PFSK-1 (cell line): ENCODE data around the gene ACSS2.

Source experiments
- FOXP2 ChIP-seq: optimal IDR thresholded peaks from 2 replicates; pipeline ENCODE3; 2011; ENCODE audit warnings: borderline replicate concordance, control low read depth, inconsistent platforms; ENCODE audit not compliant: insufficient read depth; ENCODE audit errors: extremely low read length, extremely low read depth
- POLR2AphosphoS5 ChIP-seq: IDR thresholded peaks from 2 replicates; pipeline ENCODE4 v1.6.1; 2012; ENCODE audit warnings: low read depth, mild to moderate bottlenecking, control low read depth, low read length, moderate library complexity
- SIN3A ChIP-seq: IDR thresholded peaks from 2 replicates; pipeline ENCODE4 v1.6.1; 2012; ENCODE audit warnings: mild to moderate bottlenecking, low read length, moderate library complexity, borderline replicate concordance; ENCODE audit not compliant: insufficient read depth
- TAF1 ChIP-seq: IDR thresholded peaks from 2 replicates; pipeline ENCODE4 v1.6.1; 2012; ENCODE audit warnings: low read length, control low read depth, borderline replicate concordance; ENCODE audit not compliant: insufficient read depth
- TF ChIP-seq, protein P1 (sequence below), 2 experiments: IDR thresholded peaks; 2 replicates each; pipeline versions ENCODE4 v1.6.1 to v1.8.0; 2011 to 2012; ENCODE audit warnings: low read depth in 2 of 2, low read length in 2 of 2, control low read depth in 1 of 2, inconsistent platforms in 1 of 2, mild to moderate bottlenecking in 1 of 2, moderate library complexity in 1 of 2; ENCODE audit not compliant: insufficient read depth in 1 of 2

The ACSS2 gene

GRCh38 chr20:34888468-34888867 lies 12.1 kb downstream of the ACSS2 start:
- TF ChIP-seq SIN3A (no peak), POLR2AphosphoS5 (no peak), FOXP2 (no peak), TAF1 (no peak)
- TF ChIP-seq, protein P1, sequence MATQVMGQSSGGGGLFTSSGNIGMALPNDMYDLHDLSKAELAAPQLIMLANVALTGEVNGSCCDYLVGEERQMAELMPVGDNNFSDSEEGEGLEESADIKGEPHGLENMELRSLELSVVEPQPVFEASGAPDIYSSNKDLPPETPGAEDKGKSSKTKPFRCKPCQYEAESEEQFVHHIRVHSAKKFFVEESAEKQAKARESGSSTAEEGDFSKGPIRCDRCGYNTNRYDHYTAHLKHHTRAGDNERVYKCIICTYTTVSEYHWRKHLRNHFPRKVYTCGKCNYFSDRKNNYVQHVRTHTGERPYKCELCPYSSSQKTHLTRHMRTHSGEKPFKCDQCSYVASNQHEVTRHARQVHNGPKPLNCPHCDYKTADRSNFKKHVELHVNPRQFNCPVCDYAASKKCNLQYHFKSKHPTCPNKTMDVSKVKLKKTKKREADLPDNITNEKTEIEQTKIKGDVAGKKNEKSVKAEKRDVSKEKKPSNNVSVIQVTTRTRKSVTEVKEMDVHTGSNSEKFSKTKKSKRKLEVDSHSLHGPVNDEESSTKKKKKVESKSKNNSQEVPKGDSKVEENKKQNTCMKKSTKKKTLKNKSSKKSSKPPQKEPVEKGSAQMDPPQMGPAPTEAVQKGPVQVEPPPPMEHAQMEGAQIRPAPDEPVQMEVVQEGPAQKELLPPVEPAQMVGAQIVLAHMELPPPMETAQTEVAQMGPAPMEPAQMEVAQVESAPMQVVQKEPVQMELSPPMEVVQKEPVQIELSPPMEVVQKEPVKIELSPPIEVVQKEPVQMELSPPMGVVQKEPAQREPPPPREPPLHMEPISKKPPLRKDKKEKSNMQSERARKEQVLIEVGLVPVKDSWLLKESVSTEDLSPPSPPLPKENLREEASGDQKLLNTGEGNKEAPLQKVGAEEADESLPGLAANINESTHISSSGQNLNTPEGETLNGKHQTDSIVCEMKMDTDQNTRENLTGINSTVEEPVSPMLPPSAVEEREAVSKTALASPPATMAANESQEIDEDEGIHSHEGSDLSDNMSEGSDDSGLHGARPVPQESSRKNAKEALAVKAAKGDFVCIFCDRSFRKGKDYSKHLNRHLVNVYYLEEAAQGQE (IDR thresholded peaks at IDR 0.05; ENCODE audit: insufficient read depth in 1 of 2, low read depth in 2 of 2, low read length in 2 of 2), result no peak

DNA sequence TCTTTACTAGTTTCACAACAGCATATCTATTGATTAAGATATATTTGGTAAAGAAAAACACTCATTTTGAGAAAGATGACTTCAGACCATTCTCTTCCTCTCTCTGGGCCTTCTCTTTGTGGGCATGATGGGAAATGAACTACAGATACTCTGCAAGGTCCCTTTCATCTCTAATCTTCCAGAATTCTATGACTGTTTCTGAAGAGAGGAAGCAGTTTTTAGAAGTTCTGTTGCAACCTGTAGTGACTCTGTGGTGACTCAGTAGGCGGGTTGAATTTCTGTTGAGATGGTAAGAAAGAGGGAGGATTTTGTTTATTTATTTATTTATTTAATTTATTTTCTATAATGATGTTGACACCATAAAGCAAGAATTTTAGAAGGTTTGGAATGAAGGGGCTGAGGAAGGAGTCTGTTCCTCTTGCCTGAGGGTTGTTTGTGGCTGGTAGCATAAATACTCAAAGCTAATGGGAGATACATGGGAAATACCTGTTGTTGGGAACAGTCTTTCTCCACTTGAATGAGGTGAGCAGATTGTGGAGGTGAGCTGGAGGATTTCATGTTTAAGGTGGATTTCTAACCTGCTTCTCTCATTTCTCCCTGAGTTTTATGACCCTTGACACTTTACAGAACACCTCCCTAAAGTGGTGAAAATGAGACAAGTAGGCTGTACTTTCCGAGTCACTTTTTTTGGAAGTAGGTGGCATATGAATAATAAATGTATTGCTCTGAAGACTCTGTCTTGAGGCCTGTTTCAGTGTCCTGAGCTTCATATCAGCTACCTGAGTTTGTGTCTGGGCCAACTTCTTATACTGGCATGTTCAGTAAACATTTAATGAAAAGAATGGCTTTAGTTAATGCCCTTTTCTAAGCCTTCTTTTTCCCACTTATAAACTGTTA lies 15.0 kb downstream of the ACSS2 start:
- TF ChIP-seq TAF1 (no peak), FOXP2 (no peak), SIN3A (no peak), POLR2AphosphoS5 (no peak)
- TF ChIP-seq, protein P1 (IDR thresholded peaks at IDR 0.05; ENCODE audit: insufficient read depth in 1 of 2, low read depth in 2 of 2, low read length in 2 of 2), result no peak

DNA sequence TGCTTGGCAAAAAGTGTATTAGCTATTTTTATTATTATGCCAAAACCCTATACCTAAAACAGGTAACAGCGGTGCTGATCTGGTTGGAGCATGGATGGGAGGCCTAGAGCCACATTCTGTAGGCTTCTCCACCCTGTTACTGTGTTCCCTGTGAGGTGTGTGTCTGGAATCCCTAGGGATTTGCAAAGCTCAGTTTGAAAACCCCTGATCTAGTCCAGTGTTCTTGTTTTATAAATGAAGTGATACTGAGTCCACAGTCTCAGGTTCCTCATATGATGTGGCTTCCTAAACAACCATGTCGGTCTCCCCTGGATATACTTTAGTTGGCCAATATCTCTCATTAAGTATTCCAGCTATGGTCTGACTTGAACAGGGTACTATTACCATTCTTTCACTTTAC lies 16.3 kb downstream of the ACSS2 start:
- TF ChIP-seq POLR2AphosphoS5 (no peak), SIN3A (no peak), FOXP2 (no peak), TAF1 (no peak)
- TF ChIP-seq, protein P1 (IDR thresholded peaks at IDR 0.05; ENCODE audit: insufficient read depth in 1 of 2, low read depth in 2 of 2, low read length in 2 of 2), result no peak

- TF ChIP-seq, protein P1 (IDR thresholded peaks at IDR 0.05; ENCODE audit: insufficient read depth in 1 of 2, low read depth in 2 of 2, low read length in 2 of 2), result no peak
- TF ChIP-seq TAF1, result no peak
- TF ChIP-seq SIN3A, result no peak
- TF ChIP-seq FOXP2, result no peak
- no peak for TF ChIP-seq POLR2AphosphoS5
These were observed 18.3 kb downstream of the ACSS2 start for GRCh38 chr20:34894723-34895122.
